G401 (cell line): ENCODE results near the gene ACCS. TPM values are rescaled to one million over a fixed set of nuclear protein-coding genes. Genes with fewer than 3 reads are reported as not detected.

Experiments
- DNase-seq: peaks from one replicate; pipeline ENCODE4 v3.0.0-alpha.2; 2015; ENCODE audit warnings: low spot score
- in situ Hi-C: cut with HindIII; loops from 2 replicates; pipeline ENCODE4 v1.10.0; 2016; ENCODE audit warnings: low sequenced_read_pairs, mixed read lengths
- total RNA-seq: library from RNA; depleted of rRNA; stranded (reverse); fragments of >200 nt; shearing (Covaris generic); gene quantifications from 2 replicates; pipeline ENCODE4 v1.2.3, GENCODE V29; 2014

The ACCS gene
- total RNA-seq, 1 experiment from 2014 or later: not detected

DNA sequence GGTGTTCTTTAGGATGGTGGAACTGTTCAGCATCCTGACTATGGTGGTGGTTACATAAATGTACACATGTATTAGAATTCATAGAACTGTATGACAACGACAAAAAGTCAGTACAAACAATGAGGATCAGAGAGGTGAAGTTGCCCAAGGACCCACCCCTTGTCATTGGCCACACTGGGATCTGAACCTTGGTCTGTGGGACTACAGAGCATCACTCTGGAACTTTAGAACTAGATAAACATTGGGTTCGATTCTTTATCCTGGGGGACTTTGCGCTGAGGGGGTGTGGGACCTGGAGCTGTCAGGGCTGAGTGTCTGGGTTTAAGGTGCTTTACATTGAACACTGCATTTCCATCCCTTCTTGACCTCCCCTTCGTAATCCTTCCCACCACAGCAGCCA, 16.6 kb downstream of the ACCS start:
- DNase-seq: no peak
- in situ Hi-C loops: no loop called here

DNA sequence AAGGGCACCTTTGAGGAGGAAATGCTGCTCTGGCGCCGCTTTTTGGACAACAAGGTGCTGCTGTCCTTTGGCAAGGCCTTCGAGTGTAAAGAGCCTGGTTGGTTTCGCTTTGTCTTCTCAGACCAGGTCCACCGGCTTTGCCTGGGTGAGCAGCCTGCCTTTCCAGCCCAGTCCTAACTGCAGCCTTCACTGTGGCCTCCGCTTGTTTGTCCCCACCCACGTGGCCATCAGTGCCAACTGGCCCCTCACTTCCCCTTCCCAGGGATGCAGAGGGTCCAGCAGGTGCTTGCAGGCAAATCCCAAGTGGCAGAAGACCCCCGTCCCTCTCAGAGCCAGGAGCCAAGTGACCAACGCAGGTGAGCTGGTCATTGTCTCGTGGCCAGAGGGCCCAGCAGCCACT, 17.4 kb downstream of the ACCS start:
- DNase-seq: no peak
- in situ Hi-C loops: no loop called here

GRCh38 chr11:44083906-44084305, 17.8 kb downstream of the ACCS start:
- no peak for DNase-seq
- in situ Hi-C loops: no loop called here

GRCh38 chr11:44085330-44085729, 19.3 kb downstream of the ACCS start:
- in situ Hi-C loops: no loop called here
- no peak for DNase-seq

GRCh38 chr11:44088377-44088776, 22.3 kb downstream of the ACCS start:
- DNase-seq: no peak
- in situ Hi-C loops: no loop called here

DNA sequence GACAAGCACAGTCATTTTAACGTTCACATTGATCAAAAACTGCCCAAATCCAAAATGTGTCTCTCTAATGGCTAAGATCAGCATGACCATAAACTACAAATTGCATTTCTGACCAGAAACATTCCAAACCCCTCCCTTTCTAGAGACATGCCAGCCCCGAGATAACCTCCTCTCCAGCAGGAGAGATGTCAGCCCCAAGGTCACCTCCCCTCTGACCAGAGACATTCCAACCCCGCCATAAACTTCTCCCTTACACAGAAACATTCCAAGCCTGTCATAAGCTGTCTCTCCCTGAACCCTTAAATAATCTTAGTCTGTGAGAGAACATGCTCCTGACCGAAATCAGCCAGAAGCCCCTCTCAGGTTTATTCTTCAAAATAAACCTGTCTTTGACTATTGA, 22.8 kb downstream of the ACCS start:
- in situ Hi-C loops: no loop called here
- DNase-seq: no peak

GRCh38 chr11:44090539-44090938, 24.5 kb downstream of the ACCS start:
- in situ Hi-C loops: no loop called here
- no peak for DNase-seq

GRCh38 chr11:44094260-44094868, 28.3 kb downstream of the ACCS start:
- peak; percentile 93 for DNase-seq
- in situ Hi-C loops: no loop called here

DNA sequence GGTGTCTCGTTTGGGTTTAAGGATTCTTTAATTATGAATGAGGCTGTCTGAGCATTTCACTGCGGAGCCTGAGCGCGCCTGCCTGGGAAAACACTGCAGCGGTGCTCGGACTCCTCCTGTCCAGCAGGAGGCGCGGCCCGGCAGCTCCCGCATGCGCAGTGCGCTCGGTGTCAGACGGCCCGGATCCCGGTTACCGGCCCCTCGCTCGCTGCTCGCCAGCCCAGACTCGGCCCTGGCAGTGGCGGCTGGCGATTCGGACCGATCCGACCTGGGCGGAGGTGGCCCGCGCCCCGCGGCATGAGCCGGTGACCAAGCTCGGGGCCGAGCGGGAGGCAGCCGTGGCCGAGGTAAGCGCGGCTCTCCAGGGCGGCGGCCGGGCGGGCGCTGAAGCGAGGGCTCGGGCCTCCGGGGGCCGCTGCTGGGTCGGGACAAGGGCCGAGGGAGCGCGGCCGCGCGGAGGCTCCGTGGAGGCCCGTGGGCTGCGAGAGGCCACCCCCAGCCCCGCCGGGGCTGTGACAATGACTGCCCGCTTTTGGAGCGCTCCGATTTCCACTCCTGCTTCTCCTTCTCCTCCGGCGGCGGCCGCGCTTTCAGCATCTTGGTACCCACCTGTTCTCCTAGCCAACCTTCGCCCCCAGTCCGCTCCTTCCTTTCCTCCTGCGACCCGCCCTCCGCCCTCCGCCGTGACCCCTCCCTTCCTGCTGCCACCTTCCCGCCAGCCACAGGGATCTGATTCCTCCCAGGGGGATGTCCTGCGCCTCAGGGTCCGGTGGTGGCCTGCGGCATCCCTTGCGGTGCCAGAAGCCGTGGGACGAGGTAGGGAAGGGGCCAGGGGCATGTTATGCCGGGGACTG, 29.7 kb downstream of the ACCS start, which contains the start of gene EXT2:
Gene EXT2 (plus strand): TSS at position 173 of the 854 bp plus-strand sequence. CDS start 12,035 bp downstream, outside the sequence.
- peak; percentile 86 for DNase-seq
- in situ Hi-C loops: no loop called here

DNA sequence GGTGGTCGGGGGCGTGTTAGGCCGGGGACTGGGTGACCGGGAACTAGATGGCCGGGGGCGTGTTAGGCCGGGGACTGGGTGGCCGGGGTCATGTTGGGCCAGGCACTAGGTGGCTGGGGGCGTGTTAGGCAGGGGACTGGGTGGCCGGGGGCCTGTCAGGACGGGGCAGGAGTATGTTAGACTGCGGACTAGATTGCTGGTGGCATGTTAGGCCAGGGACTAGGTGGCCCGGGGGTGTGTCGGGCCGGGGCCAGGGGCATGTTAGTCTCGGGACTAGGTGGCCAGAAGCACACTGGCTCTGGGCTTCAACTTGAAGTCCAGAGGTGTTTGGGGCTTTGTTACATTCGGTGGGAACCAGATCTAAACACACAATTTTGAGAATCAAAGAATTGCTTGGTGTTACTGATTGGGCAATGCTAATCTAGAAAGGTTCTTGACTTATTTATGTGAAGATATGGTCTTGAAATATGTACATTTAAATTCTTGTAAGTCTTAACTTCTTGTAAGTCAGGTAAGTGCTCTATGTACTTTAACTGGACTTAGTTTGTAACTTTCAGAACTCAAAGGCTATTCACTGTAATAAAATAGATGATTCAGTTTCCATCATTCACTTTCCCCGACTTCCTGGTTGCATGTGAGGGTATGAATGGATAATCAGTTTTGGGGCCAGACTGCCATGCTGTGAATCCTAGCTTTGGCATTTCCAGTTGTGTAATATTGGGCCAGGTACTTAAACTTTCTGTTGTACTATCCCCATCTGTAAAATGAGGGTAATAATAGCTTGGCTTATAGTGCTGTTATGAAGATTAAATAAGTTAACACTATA, 30.5 kb downstream of the ACCS start:
- no peak for DNase-seq
- in situ Hi-C loops: no loop called here

DNA sequence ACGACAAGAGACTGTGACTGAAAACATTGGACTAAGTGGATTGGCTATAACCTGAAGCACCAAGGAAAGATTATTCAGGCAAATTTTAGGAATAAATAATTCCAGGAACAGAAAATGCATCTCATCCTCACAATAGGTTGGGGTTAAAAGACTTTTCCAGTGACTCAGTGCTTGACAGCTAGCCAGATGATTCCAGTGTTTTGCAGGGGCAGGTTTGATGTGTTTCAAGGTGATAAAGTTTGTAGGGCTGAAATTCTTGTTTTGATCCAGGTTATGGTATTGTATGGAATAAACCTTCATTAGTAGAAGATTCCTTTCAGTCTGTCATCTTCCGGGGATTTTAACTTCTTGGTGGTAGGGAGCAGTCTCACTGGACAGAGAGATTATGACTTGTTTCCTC, 31.8 kb downstream of the ACCS start:
- in situ Hi-C loops: no loop called here

GRCh38 chr11:44101098-44101497, 35.0 kb downstream of the ACCS start:
- in situ Hi-C loops: loop anchor here (25.0 kb wide), 2 partner anchors 161 to 436 kb away; no protein-coding TSS in a partner anchor
- DNase-seq: no peak

More for the DNA sequence above, 31.8 kb downstream of the ACCS start:
- no peak for DNase-seq

GRCh38 chr11:44104481-44105294, 38.6 kb downstream of the ACCS start:
- DNase-seq: no peak
- in situ Hi-C loops: loop anchor here (25.0 kb wide), 2 partner anchors 158 to 433 kb away; no protein-coding TSS in a partner anchor

DNA sequence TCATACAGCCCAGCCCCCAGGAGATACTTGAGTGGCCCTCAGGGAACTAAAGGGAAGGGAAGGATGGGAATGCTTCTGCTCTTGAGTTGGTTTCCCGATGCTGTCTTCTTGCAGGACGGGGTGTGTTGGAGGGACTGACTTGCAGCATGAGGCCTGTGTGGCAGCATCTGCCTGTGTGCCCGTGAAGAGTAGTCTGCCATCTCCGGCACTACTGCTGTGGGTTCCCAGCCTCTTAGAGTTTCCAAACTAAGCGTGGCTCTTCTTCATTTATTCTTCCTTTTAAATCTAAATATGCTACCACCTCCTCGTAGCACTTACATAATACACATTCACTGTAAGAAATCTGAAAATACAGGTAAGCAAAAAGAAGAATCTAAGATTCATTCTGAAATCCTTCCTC, 42.2 kb downstream of the ACCS start:
- in situ Hi-C loops: loop anchor here (25.0 kb wide), 2 partner anchors 154 to 429 kb away; no protein-coding TSS in a partner anchor
- DNase-seq: no peak

GRCh38 chr11:44110231-44110679, 44.2 kb downstream of the ACCS start:
- in situ Hi-C loops: loop anchor here (25.0 kb wide), 2 partner anchors 152 to 427 kb away; no protein-coding TSS in a partner anchor
- peak; percentile 64 for DNase-seq

- peak; percentile 71 for DNase-seq
- in situ Hi-C loops: loop anchor here (25.0 kb wide), 2 partner anchors 150 to 425 kb away; no protein-coding TSS in a partner anchor
Observed at GRCh38 chr11:44112091-44112821, 46.2 kb downstream of the ACCS start.

- DNase-seq: no peak
- in situ Hi-C loops: loop anchor here (25.0 kb wide), 2 partner anchors 149 to 424 kb away; no protein-coding TSS in a partner anchor
Observed at GRCh38 chr11:44113018-44113417, 46.9 kb downstream of the ACCS start.

- in situ Hi-C loops: loop anchor here (25.0 kb wide), 2 partner anchors 149 to 424 kb away; no protein-coding TSS in a partner anchor
- DNase-seq: no peak
Observed at GRCh38 chr11:44113572-44113971, 47.5 kb downstream of the ACCS start.
